CD4-positive, alpha-beta T cell (primary cell): ENCODE measurements around the gene RSRC1. TPM values are rescaled to one million over a fixed set of nuclear protein-coding genes. Genes with fewer than 3 reads are reported as not detected.

Experiments used
- ATAC-seq: fragments of 200-7000 bp; cut with Tn5 transposase; one replicate; pipeline ENCODE4 v1.10.0; 2022; ENCODE audit warnings: mild to moderate bottlenecking; ENCODE audit not compliant: poor library complexity
- CTCF ChIA-PET: fragments of 350-600 bp; sonication (Branson Sonifier 250); formaldehyde crosslinking; loops from one replicate; lab custom pipeline; 2021; ENCODE audit warnings: antibody characterized with exemption, inconsistent platforms; lab: Charles Lee
- POLR2A ChIA-PET: fragments of 350-600 bp; sonication (Branson Sonifier 250); formaldehyde crosslinking; loops from one replicate; lab custom pipeline; 2021; ENCODE audit warnings: antibody characterized with exemption, inconsistent platforms; lab: Charles Lee
- DNase-seq, 14 experiments: peaks; one replicate each; pipeline ENCODE4 v3.0.0-alpha.2; 2013 to 2020; ENCODE audit warnings: mixed read lengths in 2 of 14
- H3K27ac ChIP-seq, 2 donors: one replicate each; pipeline versions ENCODE4 v1.5.1 to v1.7.0; 2013; ENCODE audit warnings: low read length in 2 of 2, low read depth in 1 of 2, mild to moderate bottlenecking in 1 of 2
- H3K27me3 ChIP-seq, 2 experiments: 1 replicate in 1 of 2; 2 replicates in 1 of 2; pipeline versions ENCODE4 v1.6.1 to v1.7.0; 2013; ENCODE audit warnings: low read length in 2 of 2, control low read depth in 1 of 2, mild to moderate bottlenecking in 1 of 2, moderate library complexity in 1 of 2; ENCODE audit not compliant: insufficient read depth in 2 of 2, control insufficient read depth in 1 of 2
- H3K36me3 ChIP-seq: one replicate; pipeline ENCODE4 v1.6.1; 2013; ENCODE audit warnings: low read length, control low read depth; ENCODE audit not compliant: insufficient read depth
- H3K4me1 ChIP-seq: one replicate; pipeline ENCODE4 v1.6.1; 2013; ENCODE audit warnings: low read length, control low read depth; ENCODE audit not compliant: insufficient read depth
- H3K4me3 ChIP-seq: one replicate; pipeline ENCODE4 v1.5.1; 2013; ENCODE audit warnings: mild to moderate bottlenecking, low read length, moderate library complexity
- H3K9me3 ChIP-seq, 2 experiments: 1 replicate in 1 of 2; 2 replicates in 1 of 2; pipeline versions ENCODE4 v1.6.1 to v1.7.0; 2013; ENCODE audit warnings: low read length in 2 of 2, mild to moderate bottlenecking in 2 of 2, control low read depth in 1 of 2, moderate library complexity in 1 of 2; ENCODE audit not compliant: control insufficient read depth in 1 of 2, insufficient read depth in 1 of 2
- H3K27ac Mint-ChIP-seq: one replicate; pipeline ENCODE4 v1.8.0; 2020; ENCODE audit warnings: mixed read lengths
- H3K27me3 Mint-ChIP-seq: one replicate; pipeline ENCODE4 v1.8.0; 2021; ENCODE audit warnings: mixed read lengths
- H3K36me3 Mint-ChIP-seq: one replicate; pipeline ENCODE4 v1.8.0; 2021; ENCODE audit warnings: low read depth, mixed read lengths
- H3K4me1 Mint-ChIP-seq: one replicate; pipeline ENCODE4 v1.8.0; 2021; ENCODE audit warnings: low read depth, mixed read lengths
- H3K4me3 Mint-ChIP-seq: one replicate; pipeline ENCODE4 v1.8.0; 2020; ENCODE audit warnings: mild to moderate bottlenecking, mixed read lengths
- H3K9me3 Mint-ChIP-seq: one replicate; pipeline ENCODE4 v1.8.0; 2020; ENCODE audit warnings: mixed read lengths
- intact Hi-C, 2 experiments: fragments of 100-400 bp; cut with DNase I in 1 of 2; cut with micrococcal nuclease in 1 of 2; formaldehyde crosslinking; loops; one replicate each; pipeline versions ENCODE4 v1.15.1 to v1.9.0; 2023 to 2025; cut with DNase I, micrococcal nuclease
- total RNA-seq, 174 experiments: library from RNA in 2 of 174; stranded (reverse) in 2 of 174; gene quantifications; one replicate each; pipeline ENCODE4 v1.2.3 and lab custom pipeline; 2021 to 2026
- TF ChIP-seq, protein P1 (sequence below): fragments of 200-600 bp; IDR thresholded peaks from one replicate; pipeline ENCODE4 v1.8.0; 2022; ENCODE audit warnings: antibody characterized with exemption, mild to moderate bottlenecking

Gene RSRC1
- total RNA-seq, 2 experiments from 2014 or later, result 22.3 to 24.6 TPM

GRCh38 chr3:158105710-158106253 is 4.1 kb upstream of the RSRC1 start:
- TF ChIP-seq, protein P1, sequence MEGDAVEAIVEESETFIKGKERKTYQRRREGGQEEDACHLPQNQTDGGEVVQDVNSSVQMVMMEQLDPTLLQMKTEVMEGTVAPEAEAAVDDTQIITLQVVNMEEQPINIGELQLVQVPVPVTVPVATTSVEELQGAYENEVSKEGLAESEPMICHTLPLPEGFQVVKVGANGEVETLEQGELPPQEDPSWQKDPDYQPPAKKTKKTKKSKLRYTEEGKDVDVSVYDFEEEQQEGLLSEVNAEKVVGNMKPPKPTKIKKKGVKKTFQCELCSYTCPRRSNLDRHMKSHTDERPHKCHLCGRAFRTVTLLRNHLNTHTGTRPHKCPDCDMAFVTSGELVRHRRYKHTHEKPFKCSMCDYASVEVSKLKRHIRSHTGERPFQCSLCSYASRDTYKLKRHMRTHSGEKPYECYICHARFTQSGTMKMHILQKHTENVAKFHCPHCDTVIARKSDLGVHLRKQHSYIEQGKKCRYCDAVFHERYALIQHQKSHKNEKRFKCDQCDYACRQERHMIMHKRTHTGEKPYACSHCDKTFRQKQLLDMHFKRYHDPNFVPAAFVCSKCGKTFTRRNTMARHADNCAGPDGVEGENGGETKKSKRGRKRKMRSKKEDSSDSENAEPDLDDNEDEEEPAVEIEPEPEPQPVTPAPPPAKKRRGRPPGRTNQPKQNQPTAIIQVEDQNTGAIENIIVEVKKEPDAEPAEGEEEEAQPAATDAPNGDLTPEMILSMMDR, result no peak
- Mint-ChIP-seq H3K4me3 (peak overlapping the region; percentile 87), H3K9me3 (peaks cover 9% of the 10 kb centered on the region), H3K36me3 (peaks cover 13% of the 10 kb centered on the region), H3K27ac (peak overlapping the region; percentile 66), H3K27me3 (peaks cover 88% of the 10 kb centered on the region), H3K4me1 (peaks cover 55% of the 10 kb centered on the region)
- intact Hi-C loops, result no loop called here
- ChIA-PET POLR2A (no interaction called here), CTCF (no interaction called here)
- Histone ChIP-seq H3K36me3 (no peaks in the 10 kb centered on the region), H3K4me3 (peak overlapping the region; percentile 41), H3K4me1 (peaks cover 54% of the 10 kb centered on the region), H3K27me3 (peaks cover 70 to 87% of the 10 kb centered on the region in 2 experiments), H3K9me3 (peaks cover 22 to 39% of the 10 kb centered on the region in 2 experiments), H3K27ac (no peak overlapping the region)
- DNase-seq, result peak in 4 of 14 experiments; percentile 21 to 57 (median 40)
- no peak for ATAC-seq

- Histone ChIP-seq H3K4me1 (peaks cover 54% of the 10 kb centered on the region), H3K4me3 (peak overlapping the region; percentile 3), H3K9me3 (peaks cover 18 to 39% of the 10 kb centered on the region in 2 experiments), H3K36me3 (no peaks in the 10 kb centered on the region), H3K27ac (no peak overlapping the region), H3K27me3 (peaks cover 62 to 75% of the 10 kb centered on the region in 2 experiments)
- TF ChIP-seq, protein P1, result no peak
- Mint-ChIP-seq H3K4me1 (peaks cover 66% of the 10 kb centered on the region), H3K27ac (peak overlapping the region; percentile 66), H3K27me3 (peaks cover 77% of the 10 kb centered on the region), H3K9me3 (peaks cover 7% of the 10 kb centered on the region), H3K36me3 (peaks cover 20% of the 10 kb centered on the region), H3K4me3 (peak overlapping the region; percentile 83)
- ChIA-PET CTCF (no interaction called here), POLR2A (interaction anchor here (0.6 kb wide), 1 partner anchor 23 kb away, joined by 3 read pairs; no protein-coding TSS in a partner anchor)
- DNase-seq (peak in 3 of 14 experiments; percentile 16 to 31 (median 20)), ATAC-seq (no peak)
- intact Hi-C loops, result no loop called here
Measured at GRCh38 chr3:158106766-158107471, 3.0 kb upstream of the RSRC1 start.

DNA sequence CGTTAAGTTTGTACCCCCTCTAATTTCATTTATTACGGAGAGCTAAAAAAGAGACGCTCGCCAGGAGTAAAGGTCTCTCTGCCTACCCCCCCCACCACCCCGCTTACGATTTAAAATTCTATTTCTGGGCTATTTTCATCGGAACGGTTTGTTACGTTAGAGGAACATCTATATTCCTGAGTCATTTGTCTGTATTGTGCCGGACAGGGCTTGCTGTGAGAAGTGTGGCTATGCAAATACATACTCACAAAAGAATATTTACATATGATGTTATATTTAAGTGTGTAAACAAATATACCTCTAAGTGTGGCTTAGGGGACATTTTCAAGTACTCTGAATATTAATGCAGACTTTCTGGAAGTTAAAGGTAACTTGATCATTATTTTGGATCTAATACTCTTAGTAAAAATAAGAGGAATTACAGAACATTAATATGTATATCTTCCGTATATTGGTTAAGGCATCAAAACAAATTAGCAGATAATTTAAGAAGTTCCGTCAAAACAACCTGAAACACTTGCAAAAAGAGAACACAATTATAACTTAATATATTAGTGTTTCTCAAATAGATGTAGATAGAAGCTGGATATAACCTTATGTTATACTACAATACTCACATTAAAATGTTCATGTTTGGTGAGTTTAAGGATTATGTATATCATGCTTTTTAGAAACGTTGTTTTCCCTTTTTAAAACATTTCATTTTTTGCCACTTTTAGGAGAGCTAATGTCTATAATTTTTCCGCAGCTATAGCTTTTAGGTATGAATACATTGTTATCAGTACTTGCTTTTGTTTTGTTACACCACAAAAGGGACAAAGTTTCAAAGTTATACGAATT is 2.1 kb upstream of the RSRC1 start:
- peaks cover 53 to 66% of the 10 kb centered on the region in 2 experiments for H3K27me3 ChIP-seq
- ChIA-PET POLR2A (interaction anchor here (0.6 to 1.5 kb wide), 3 partner anchors 9 to 24 kb away, joined by 3 to 6 read pairs (median 3); no protein-coding TSS in a partner anchor), CTCF (interaction anchor here (1.3 kb wide), 1 partner anchor 7 kb away, joined by 3 read pairs; no protein-coding TSS in a partner anchor)
- intact Hi-C loops, result no loop called here
- H3K36me3 ChIP-seq, result no peaks in the 10 kb centered on the region
- H3K9me3 Mint-ChIP-seq, result peaks cover 7% of the 10 kb centered on the region
- H3K9me3 ChIP-seq, result peaks cover 10 to 33% of the 10 kb centered on the region in 2 experiments
- peak overlapping the region; percentile 29 for H3K27ac Mint-ChIP-seq
- TF ChIP-seq, protein P1, result no peak
- ATAC-seq (no peak), DNase-seq (no peak)
- no peak overlapping the region for H3K4me3 ChIP-seq
- peaks cover 68% of the 10 kb centered on the region for H3K27me3 Mint-ChIP-seq
- H3K4me1 ChIP-seq, result peaks cover 52% of the 10 kb centered on the region
- no peak overlapping the region for H3K27ac ChIP-seq
- peaks cover 25% of the 10 kb centered on the region for H3K36me3 Mint-ChIP-seq
- peak overlapping the region; percentile 83 for H3K4me3 Mint-ChIP-seq
- peaks cover 75% of the 10 kb centered on the region for H3K4me1 Mint-ChIP-seq
